Measurements from ENCODE around the gene TCTN1.
"Not testable (repeated sequence)": the region's sequence is repeated elsewhere in the genome, so short reads cannot be mapped to it uniquely, and the experiment has no call there.

Gene TCTN1

GRCh38 chr12:110639336-110640141 lies 25.6 kb downstream of the TCTN1 start:
- DNase-seq = no peak

GRCh38 chr12:110640275-110641025 lies 26.5 kb downstream of the TCTN1 start:
- no peak for DNase-seq

- DNase-seq = no peak
These were observed 27.6 kb downstream of the TCTN1 start for GRCh38 chr12:110641521-110641920.

DNA sequence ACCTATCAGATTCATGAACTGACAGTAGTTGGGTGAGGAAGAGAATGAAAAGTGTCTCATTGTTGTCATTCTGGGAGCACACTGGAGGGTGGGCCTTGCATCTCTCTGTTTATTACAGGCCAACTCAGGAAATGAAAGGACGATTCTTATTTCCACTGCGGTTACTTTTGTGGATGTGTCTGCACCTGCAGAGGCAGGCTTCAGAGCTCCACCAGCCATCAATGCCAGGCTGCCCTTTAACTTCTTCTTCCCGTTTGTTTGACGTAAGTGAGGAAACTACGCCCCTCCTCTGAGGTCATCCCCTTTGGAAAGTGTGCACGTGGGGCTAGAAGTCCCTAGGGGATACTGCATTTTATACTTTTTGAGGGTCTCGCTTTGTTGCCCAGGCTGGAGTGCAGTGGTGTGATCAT lies 33.7 kb downstream of the TCTN1 start:
- no peak for DNase-seq

- peak in 1 of 2 donors; percentile 25 for DNase-seq
These were observed 35.5 kb downstream of the TCTN1 start for GRCh38 chr12:110649341-110649847.

DNA sequence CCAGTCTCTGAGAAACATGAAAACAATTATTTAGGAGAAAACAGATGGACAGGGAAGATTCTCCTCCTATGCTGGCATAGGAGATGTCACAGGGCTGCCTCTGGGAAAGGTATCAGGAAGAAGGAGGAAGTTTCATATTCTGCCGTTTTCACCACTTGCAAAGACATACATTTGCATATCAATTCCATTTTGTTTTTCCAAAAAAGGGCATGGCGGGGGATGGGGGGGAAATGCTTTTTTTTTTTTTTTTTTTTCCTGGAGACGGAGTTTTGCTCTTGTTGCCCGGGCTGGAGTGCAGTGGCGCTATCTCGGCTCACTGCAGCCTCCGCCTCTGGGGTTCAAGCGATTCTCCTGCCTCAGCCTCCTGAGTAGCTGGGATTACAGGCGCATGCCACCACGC lies 40.3 kb downstream of the TCTN1 start:
- not testable (repeated sequence) for DNase-seq

DNA sequence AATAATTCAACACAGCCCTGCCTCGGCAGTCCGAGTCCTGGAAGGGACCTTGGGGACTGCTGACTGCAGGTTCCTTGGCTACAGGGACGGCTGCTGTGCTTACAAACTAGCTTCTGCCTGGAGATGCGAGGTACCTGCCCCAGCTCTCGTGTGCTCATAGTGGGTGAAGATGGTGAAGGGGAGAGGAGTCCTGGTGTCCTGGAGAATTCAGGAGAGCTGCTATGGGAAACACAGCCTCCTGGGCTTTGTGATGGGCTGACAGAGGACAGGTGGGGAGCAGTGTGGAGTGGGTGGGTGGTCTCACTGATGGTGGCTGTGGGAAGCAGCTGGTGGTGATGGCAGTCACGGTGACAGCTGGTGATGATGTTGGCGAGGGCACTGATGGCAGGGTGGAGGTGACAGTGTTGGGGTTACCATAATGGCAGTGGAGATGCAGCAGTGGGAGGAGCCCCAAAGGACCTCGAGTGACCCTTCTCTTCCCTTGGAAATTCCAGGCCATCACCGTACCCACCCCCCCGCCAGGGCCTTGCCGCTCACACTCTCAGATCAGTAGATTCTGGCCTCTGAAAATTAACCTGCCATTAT lies 42.2 kb downstream of the TCTN1 start:
- no peak for DNase-seq

DNA sequence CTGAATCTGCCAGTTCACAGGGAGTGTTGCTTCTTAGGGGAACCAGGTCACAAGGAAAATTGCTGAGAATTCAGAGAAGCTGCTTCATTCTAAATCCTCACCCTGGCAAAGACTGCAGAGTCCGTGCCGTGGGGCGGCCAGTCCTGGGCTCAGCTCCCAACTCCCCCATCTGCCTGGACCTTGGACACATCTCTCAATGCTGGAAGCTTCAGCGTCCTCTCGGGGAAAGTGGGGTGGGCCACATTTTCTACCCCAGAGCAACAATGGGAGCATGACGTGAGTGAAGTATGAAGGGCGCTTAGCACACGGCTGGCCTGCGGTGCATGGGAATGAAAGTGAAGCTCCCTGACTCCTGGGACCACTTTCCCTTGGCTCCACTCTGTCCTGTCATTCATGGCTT lies 43.8 kb downstream of the TCTN1 start:
- peak; percentile 26 to 46 for DNase-seq

DNA sequence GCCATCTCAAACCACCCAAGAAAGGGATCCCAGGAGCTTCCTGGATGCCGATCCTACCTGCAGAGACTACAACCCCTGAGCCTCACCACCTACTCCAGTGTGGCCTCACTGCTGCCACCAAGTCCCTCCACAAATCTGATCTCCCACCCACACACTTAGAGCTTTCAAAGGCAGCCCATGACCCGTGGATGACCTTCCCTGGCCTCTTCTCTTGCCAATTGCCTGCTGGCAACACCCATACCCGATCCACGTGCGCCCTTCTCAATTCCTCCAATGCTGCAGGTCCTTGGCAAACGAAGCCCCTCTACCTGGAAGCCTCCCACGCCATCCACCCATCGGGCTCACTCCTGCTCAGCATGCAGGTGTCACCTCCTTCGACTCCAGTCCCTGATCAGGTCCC lies 44.3 kb downstream of the TCTN1 start:
- no peak for DNase-seq

DNA sequence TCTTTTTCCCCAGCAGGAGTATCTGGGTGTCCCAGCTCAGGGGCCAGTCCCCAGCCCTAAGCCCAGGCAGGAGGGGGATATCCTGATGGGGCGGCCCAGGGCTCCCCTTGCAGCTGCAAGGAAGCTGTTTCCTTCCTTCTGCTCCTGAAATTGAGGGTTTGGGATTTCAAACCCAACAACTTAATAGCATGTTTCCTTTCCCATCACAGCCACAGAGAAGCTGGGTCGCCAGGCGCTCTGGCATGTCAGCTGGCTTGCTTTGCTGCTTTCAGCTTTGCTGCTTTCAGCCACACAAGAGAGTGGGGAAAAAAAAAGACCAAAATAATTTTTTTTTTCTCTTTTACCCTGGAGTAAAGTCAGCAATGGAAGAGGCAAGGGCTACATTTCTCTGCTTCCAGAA lies 44.9 kb downstream of the TCTN1 start:
- peak in 1 of 2 donors; percentile 8 for DNase-seq

- no peak for DNase-seq
These were observed 47.5 kb downstream of the TCTN1 start for GRCh38 chr12:110661337-110661972.

DNA sequence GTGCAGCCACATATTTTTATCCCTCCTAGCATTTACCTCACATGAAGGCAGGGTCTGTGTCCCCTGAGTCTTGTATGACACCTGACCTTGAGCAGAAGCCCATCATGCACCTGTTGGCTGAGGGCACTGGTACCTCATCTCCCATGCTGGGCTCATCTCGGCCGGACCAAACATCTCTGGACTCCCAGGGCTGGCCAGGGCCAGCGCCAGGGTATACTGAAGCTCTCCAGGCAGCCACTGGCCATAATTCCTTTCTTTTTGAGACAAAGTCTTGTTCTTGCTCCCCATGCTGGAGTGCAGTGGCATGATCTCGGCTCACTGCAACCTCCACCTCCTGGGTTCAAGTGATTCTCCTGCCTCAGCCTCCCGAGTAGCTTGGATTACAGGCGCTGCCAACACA lies 53.0 kb downstream of the TCTN1 start:
- no peak for DNase-seq

DNA sequence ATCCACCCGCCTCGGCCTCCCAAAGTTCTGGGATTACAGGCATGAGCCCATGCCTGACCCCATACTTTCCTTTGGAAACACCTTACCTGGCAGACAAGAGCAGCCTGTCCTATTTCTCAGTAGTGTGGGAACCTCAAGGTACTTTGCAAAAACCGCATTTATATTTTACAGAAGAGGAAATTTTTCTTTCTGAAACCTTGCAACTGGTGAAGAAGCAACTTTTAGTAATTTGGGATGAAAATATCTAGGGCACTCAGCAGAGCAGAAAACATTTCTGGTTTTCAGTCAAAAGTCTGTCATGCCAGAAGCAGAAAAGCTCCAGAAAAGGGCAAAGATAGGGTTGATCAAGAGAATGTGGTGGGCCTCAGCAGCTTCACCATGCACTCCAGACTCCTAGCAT lies 53.7 kb downstream of the TCTN1 start:
- DNase-seq = no peak

DNA sequence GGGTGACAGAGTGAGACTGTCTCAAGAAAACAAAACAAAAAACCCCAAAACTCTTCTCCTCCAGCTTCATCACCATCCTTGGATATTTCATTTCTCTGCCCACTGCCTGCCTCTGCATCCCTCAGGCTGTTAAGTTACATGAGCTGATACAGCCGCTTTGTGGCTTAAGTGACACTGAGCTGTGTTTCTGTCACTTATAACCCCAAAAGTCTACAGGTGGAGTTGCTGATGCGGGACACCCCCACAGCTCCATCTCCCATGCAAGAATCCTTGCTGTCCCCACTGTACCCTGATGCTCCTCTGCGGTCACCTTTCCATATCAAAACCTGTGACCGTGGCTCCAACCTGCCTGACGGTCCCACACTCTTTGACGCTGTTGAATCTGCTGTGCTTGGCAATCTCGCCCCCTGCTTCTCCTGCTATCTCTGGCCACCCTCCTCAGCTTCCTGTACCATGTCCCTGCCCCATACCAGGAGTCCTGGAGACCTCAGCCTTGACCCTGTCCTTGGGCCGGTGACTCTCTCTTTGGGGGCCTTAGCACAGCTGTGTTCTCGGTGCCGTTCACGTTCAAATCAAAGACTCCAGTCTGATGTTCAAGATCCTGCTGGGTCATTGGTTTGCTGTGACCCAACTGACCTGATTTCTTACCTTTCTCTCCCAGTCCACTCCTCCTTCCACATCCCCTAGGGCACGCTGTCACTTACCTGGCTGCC lies 54.7 kb downstream of the TCTN1 start:
- DNase-seq = no peak

DNA sequence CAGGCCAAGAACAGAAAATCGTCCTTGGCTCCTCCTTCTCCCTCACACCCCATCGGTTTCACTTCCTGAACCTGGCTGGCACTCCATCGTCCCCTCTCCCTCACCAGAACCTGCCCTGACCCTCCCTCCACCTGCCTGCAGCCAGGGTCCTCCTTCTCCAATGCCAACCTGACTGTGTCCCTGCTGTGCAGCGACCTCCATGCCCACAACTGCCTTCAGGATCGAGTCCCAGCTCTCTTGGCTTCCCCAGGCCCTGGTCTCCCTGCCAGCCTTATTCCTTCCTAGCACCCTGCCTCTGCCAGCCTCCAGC lies 55.2 kb downstream of the TCTN1 start:
- DNase-seq = no peak

DNA sequence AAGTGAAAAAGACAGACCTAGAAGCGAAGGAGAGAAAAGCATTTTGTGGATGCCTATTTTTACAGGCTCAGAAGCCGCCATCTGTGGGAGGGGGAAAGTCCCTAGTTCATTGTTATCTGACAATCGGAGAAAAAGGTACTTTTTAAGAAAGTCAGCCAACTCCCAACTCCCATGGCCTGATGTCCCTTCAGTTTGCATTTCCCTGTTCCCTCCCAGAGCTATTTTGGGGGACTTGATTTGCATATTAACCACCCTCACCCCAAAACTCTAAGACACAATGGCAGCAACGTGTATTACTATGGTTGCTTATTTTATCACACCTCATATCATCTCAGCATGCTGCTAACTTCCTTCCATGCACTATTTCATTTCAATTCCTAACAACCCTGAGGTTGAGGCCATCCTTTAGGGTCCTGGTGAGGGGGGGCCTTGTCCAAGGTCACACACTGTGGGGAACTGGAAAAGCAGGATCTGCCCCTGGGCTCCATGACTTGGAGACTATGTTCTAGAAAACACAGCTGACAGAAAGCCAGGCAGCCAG lies 56.3 kb downstream of the TCTN1 start:
- no peak for DNase-seq

GRCh38 chr12:110676171-110676570 lies 62.2 kb downstream of the TCTN1 start:
- DNase-seq = no peak

DNA sequence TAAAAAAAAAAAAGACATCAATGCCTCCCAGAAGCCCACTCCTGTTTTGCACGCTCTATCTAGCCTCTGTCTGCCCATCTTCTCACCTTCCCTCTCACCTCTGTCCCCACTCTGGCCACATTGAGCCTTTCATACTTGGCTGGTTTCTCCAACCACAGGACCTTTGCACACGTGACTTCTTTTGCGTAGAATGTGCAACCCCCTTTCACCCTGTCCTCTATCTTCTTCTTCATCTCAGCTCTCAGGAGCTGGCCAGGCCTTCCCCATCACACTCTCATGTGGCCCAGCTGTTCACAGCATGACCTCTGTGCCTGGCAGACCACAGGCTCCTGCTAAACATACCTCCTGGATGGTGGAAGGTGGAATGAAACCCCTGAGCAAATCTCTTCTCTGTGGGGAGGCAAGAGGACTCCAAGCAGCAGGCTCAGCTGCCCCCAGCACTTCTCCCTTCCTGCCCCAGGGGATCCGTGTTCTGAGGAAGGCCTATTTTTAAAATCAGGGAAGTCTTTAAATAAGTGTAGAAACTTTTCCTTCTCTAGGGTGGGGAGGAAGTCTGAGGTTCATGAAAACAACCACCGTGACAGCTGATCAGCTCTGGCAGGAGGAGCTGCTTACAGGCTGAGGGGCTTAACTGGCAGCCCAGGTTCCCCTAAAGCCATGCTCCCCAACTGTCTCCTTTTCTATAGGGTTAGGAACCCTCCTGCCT lies 63.4 kb downstream of the TCTN1 start:
- no peak for DNase-seq

GRCh38 chr12:110677982-110678381 lies 64.1 kb downstream of the TCTN1 start:
- no peak for DNase-seq

DNA sequence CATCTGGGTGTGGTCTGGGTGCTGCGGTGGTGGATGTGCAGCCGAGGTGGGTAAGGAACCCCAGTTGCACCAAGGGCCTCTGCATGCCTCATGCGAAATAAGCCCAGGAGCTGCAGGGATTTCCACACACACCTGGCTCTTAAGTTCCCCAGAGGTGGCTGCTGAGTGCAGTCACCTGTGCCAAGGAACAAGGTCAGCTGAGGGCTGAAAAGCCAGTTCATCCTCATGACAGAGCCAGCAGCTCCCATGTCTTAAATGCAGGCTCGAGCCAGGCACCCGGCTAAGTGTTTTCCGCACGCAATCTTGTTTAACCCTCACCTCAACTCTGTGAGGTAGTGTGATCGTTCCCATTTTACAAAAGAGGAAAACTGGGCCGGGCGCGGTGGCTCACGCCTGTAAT lies 65.3 kb downstream of the TCTN1 start:
- no peak for DNase-seq

DNA sequence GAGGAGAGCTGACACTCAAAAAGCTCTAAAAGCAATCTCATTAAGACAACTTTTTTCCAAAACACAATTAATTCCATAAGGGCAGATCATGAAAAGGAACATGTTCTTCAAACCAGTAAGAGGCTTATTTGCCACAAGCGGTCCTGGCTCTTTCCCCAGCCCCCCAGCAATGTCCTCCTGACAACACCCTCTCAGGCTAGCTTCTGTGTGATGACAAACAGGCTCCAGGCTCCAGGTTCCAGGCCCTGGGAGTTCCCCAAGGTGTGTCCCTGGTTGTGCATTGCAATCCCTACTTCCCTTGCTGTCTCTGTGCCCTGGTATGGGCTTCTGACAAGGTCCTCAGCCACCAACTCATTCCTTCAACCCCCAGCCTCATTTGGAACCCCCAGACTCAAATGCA lies 66.1 kb downstream of the TCTN1 start:
- no peak for DNase-seq

- no peak for DNase-seq
These were observed 70.0 kb downstream of the TCTN1 start for GRCh38 chr12:110683888-110684287.

All from hippocampal formation (tissue), 2 donors.